H1 (cell line): ENCODE measurements around the gene PAX8. TPM values are rescaled to one million over a fixed set of nuclear protein-coding genes. Genes with fewer than 3 reads are reported as not detected.

Source experiments
- CTCF ChIP-seq, 3 experiments: IDR thresholded peaks; 1 replicate in 2 of 3; 2 replicates in 1 of 3; pipeline versions ENCODE4 v1.5.1 to v1.6.1; 2011; ENCODE audit warnings: low read length in 3 of 3, mild to moderate bottlenecking in 3 of 3, inconsistent platforms in 2 of 3, low read depth in 1 of 3, moderate library complexity in 1 of 3; ENCODE audit not compliant: insufficient read depth in 1 of 3; ENCODE audit errors: control extremely low read depth in 1 of 3
- EZH2 ChIP-seq: fragments of 200-600 bp; sonication (generic); IDR thresholded peaks from 2 replicates; pipeline ENCODE4 v1.7.1; 2012; ENCODE audit warnings: low read depth, mild to moderate bottlenecking, moderate library complexity, low read length, inconsistent platforms; ENCODE audit not compliant: severe bottlenecking
- KDM5A ChIP-seq: fragments of 200-600 bp; IDR thresholded peaks from 2 replicates; pipeline ENCODE4 v1.7.1; 2012; ENCODE audit warnings: mild to moderate bottlenecking, low read length, inconsistent platforms, mixed read lengths
- POLR2AphosphoS5 ChIP-seq: IDR thresholded peaks from 2 replicates; pipeline ENCODE4 v1.6.1; 2011; ENCODE audit warnings: low read depth, low read length
- SIN3A ChIP-seq, 2 experiments: IDR thresholded peaks in 1 of 2; conservative IDR thresholded peaks in 1 of 2; 2 replicates each; pipeline ENCODE4 v1.6.1; 2011 to 2012; ENCODE audit warnings: low read length in 2 of 2, improper control_type of control experiment in 1 of 2, low read depth in 1 of 2, mild to moderate bottlenecking in 1 of 2
- SIX5 ChIP-seq: IDR thresholded peaks from 2 replicates; pipeline ENCODE4 v1.6.1; 2011; ENCODE audit warnings: mild to moderate bottlenecking, low read depth, low read length
- YY1 ChIP-seq: IDR thresholded peaks from 2 replicates; pipeline ENCODE4 v1.6.1; 2011; ENCODE audit warnings: low read depth, mild to moderate bottlenecking, low read length
- polyA plus RNA-seq, 7 experiments: library from polyadenylated mRNA; depleted of rRNA in 3 of 7; stranded (reverse) in 5 of 7; unstranded in 2 of 7; fragments of >200 nt in 5 of 7; fragments of 200-250 nt in 2 of 7; gene quantifications; 1 replicate in 5 of 7; 2 replicates in 1 of 7; 4 replicates in 1 of 7; pipeline versions ENCODE4 v1.2.1 to v1.2.3, GENCODE V29; 2011 to 2013; ENCODE audit warnings: missing spikeins in 2 of 7, mixed read lengths in 2 of 7
- total RNA-seq: library from RNA; stranded (reverse); fragmentation: NEBNext Ultra II Directional; extraction: Animal tissue kit (Norgen Biotek cat#: 25700); gene quantifications from 2 replicates; pipeline ENCODE4 v1.2.1, GENCODE V29; 2021

The PAX8 gene
- total and polyA plus RNA-seq, 2 of the 8 experiments (the other 6 are each of a cell fraction or from before 2014, with no cell fraction given) = 0.02 TPM; not detected in 1

- TF ChIP-seq SIX5 (no peak), CTCF (IDR thresholded peaks at IDR 0.05; ENCODE audit: control extremely low read depth in 1 of 3, insufficient read depth in 1 of 3, low read depth in 1 of 3, low read length in 3 of 3) (no peak), EZH2 (no peak), KDM5A (no peak), POLR2AphosphoS5 (no peak), YY1 (no peak), SIN3A (conservative IDR thresholded peaks at IDR 0.05 in 1 of 2, IDR thresholded peaks at IDR 0.05 in 1 of 2; ENCODE audit: low read depth in 1 of 2, low read length in 2 of 2) (no peak)
- TF ChIP-seq, all 59 proteins: peak for 0
Observed at GRCh38 chr2:113268621-113269360, 9.9 kb downstream of the PAX8 start (continued).
